Gastrocnemius medialis (tissue), 4 donors: ENCODE results near the gene RRAS2. TPM values are rescaled to one million over a fixed set of nuclear protein-coding genes. Genes with fewer than 3 reads are reported as not detected.
A peak's percentile ranks its signal among the peaks of the same experiment; 100 is the strongest.

Experiments
- ATAC-seq, 2 donors: fragments of 150-250 bp; one replicate each; pipeline ENCODE4 v1.9.1; 2016
- DNase-seq, 2 donors: peaks; one replicate each; pipeline ENCODE4 v3.0.0-alpha.2; 2019
- H3K27ac ChIP-seq, 4 donors: fragments of 200-600 bp; sonication (generic); 1 replicate in 1 of 4; 2 replicates in 3 of 4; pipeline ENCODE4 v1.5.1; 2016 to 2018; ENCODE audit warnings: mild to moderate bottlenecking in 2 of 4, moderate library complexity in 1 of 4
- H3K27me3 ChIP-seq, 3 donors: fragments of 200-600 bp; sonication (generic) in 2 of 3; 1 replicate in 1 of 3; 2 replicates in 2 of 3; pipeline versions ENCODE4 v1.5.1 to v1.6.0; 2016 to 2019; ENCODE audit warnings: mild to moderate bottlenecking in 1 of 3, moderate library complexity in 1 of 3
- H3K36me3 ChIP-seq, 2 donors: fragments of 200-600 bp; sonication (generic) in 1 of 2; one replicate each; pipeline ENCODE4 v1.5.1; 2017 to 2018
- H3K4me1 ChIP-seq, 2 donors: fragments of 200-600 bp; sonication (generic) in 1 of 2; one replicate each; pipeline ENCODE4 v1.5.1; 2016 to 2017; ENCODE audit warnings: mild to moderate bottlenecking in 2 of 2
- H3K4me3 ChIP-seq, 4 donors: fragments of 200-600 bp; sonication (generic) in 3 of 4; 1 replicate in 1 of 4; 2 replicates in 3 of 4; pipeline ENCODE4 v1.5.1; 2016 to 2019; ENCODE audit warnings: mild to moderate bottlenecking in 2 of 4
- H3K9me3 ChIP-seq, 3 donors: fragments of 200-600 bp; sonication (generic) in 2 of 3; 1 replicate in 1 of 3; 2 replicates in 2 of 3; pipeline ENCODE4 v1.5.1; 2016 to 2019
- POLR2A ChIP-seq, 2 donors: fragments of 450-650 bp; IDR thresholded peaks; one replicate each; pipeline ENCODE4 v1.6.1; 2017; ENCODE audit warnings: antibody characterized with exemption in 2 of 2, mild to moderate bottlenecking in 2 of 2, moderate library complexity in 2 of 2
- in situ Hi-C, 4 donors: fragments of 200-750 bp; cut with MboI; loops; one replicate each; pipeline versions ENCODE4 v1.15.0 to v1.8.0; 2017; ENCODE audit warnings: low sequenced_read_pairs in 4 of 4
- intact Hi-C: fragments of 100-400 bp; cut with DNase I; formaldehyde crosslinking; loops from one replicate; pipeline ENCODE4 v1.15.1; 2023; ENCODE audit warnings: low total_unique reads
- total RNA-seq, 4 donors: library from RNA; depleted of rRNA; stranded (reverse); fragments of >200 nt; gene quantifications; one replicate each; pipeline versions ENCODE4 v1.1.0 to v1.2.3, GENCODE V29; 2016
- TF ChIP-seq, protein P1 (sequence below), 5 experiments: fragments of 450-650 bp in 3 of 5; fragments of 200-600 bp in 2 of 5; sonication (generic) in 2 of 5; IDR thresholded peaks in 4 of 5; conservative IDR thresholded peaks in 1 of 5; 1 replicate in 4 of 5; 2 replicates in 1 of 5; pipeline ENCODE4 v1.5.1; 2016 to 2019; ENCODE audit warnings: antibody characterized with exemption in 5 of 5, mild to moderate bottlenecking in 3 of 5, moderate library complexity in 3 of 5

Gene RRAS2
- total RNA-seq, 4 donors from 2014 or later: 52.8 to 81.9 (median 59.8) TPM

- no peaks in the 10 kb centered on the region for H3K36me3 ChIP-seq
- H3K9me3 ChIP-seq: no peaks in the 10 kb centered on the region
- no peak overlapping the region for H3K27ac ChIP-seq
- intact Hi-C loops: no loop called here
- ATAC-seq (no peak), DNase-seq (no peak)
- no peak overlapping the region for H3K4me3 ChIP-seq
- TF ChIP-seq, protein P1, sequence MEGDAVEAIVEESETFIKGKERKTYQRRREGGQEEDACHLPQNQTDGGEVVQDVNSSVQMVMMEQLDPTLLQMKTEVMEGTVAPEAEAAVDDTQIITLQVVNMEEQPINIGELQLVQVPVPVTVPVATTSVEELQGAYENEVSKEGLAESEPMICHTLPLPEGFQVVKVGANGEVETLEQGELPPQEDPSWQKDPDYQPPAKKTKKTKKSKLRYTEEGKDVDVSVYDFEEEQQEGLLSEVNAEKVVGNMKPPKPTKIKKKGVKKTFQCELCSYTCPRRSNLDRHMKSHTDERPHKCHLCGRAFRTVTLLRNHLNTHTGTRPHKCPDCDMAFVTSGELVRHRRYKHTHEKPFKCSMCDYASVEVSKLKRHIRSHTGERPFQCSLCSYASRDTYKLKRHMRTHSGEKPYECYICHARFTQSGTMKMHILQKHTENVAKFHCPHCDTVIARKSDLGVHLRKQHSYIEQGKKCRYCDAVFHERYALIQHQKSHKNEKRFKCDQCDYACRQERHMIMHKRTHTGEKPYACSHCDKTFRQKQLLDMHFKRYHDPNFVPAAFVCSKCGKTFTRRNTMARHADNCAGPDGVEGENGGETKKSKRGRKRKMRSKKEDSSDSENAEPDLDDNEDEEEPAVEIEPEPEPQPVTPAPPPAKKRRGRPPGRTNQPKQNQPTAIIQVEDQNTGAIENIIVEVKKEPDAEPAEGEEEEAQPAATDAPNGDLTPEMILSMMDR (IDR thresholded peaks at IDR 0.05 in 4 of 5, conservative IDR thresholded peaks at IDR 0.05 in 1 of 5): no peak
- TF ChIP-seq POLR2A (IDR thresholded peaks at IDR 0.05): no peak
- H3K4me1 ChIP-seq: no peaks in the 10 kb centered on the region
- peaks cover 0 to 14% (median 0%) of the 10 kb centered on the region in 3 donors for H3K27me3 ChIP-seq
- in situ Hi-C loops: no loop called here
Measured at GRCh38 chr11:14251754-14252153, 107.2 kb downstream of the RRAS2 start.

- Histone ChIP-seq H3K4me1 (no peaks in the 10 kb centered on the region), H3K9me3 (no peaks in the 10 kb centered on the region), H3K4me3 (no peak overlapping the region), H3K27ac (no peak overlapping the region), H3K36me3 (no peaks in the 10 kb centered on the region), H3K27me3 (peaks cover 0 to 7% (median 0%) of the 10 kb centered on the region in 3 donors)
- intact Hi-C loops: loop anchor here (1.0 kb wide), 1 partner anchor 293 kb away; no protein-coding TSS in a partner anchor
- no peak for TF ChIP-seq POLR2A (IDR thresholded peaks at IDR 0.05)
- TF ChIP-seq, protein P1 (IDR thresholded peaks at IDR 0.05 in 4 of 5, conservative IDR thresholded peaks at IDR 0.05 in 1 of 5): peak; percentile 67 to 87 (median 78)
- DNase-seq (no peak), ATAC-seq (peak; percentile 25 to 46)
- in situ Hi-C loops: loop anchor here (5.0 to 25.0 kb wide), 5 partner anchors 287 to 487 kb away; partner anchors contain the start of gene SPON1 (in 1 of the 4)
Measured at GRCh38 chr11:14249121-14249963, 109.6 kb downstream of the RRAS2 start.

DNA sequence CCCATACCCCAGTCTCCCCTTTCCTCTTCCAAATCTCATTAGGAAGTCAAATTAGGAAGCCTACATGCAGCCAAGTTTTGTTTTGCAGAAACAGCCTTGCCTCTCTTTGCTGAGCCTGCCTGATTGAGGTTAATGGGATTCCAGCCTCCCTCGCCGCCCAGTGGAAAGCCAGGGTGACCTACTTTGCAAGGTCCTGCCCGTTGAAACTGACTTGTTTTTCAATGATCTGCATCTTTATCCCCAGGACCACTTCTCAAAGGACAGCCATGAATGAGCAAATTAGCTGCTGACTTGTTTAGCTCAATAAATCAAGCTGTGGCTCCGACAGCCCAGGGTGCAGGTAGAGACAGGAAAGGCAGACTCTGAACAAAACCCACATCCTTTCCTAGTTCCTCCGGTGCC lies 110.4 kb downstream of the RRAS2 start:
- ATAC-seq (no peak), DNase-seq (no peak)
- no peaks in the 10 kb centered on the region for H3K27me3 ChIP-seq
- H3K27ac ChIP-seq: no peak overlapping the region
- no peaks in the 10 kb centered on the region for H3K36me3 ChIP-seq
- in situ Hi-C loops: loop anchor here (5.0 to 25.0 kb wide), 5 partner anchors 286 to 486 kb away; partner anchors contain the start of gene SPON1 (in 1 of the 4)
- no peaks in the 10 kb centered on the region for H3K9me3 ChIP-seq
- no peak overlapping the region for H3K4me3 ChIP-seq
- intact Hi-C loops: no loop called here
- TF ChIP-seq, protein P1 (IDR thresholded peaks at IDR 0.05 in 4 of 5, conservative IDR thresholded peaks at IDR 0.05 in 1 of 5): no peak
- no peak for TF ChIP-seq POLR2A (IDR thresholded peaks at IDR 0.05)
- no peaks in the 10 kb centered on the region for H3K4me1 ChIP-seq

DNA sequence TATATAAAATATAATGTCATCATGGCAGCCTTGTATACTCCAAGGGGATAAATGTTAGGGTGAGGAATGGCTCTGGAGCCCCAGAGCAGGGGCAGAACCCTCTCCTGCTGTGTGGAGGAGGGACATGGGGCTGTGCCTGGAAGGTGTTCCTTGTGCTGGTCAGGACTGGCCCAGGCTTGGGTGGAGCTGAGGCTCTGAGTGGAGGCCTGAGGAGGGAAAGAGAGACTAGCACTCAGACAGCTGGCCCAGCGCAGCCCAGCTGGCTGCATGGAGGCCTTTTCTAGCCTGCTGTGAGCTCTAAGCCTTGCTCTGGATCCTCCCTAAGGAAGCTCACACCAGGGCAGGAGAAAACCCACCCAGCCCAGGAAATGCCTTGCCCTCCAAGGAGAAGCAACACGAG lies 113.5 kb downstream of the RRAS2 start:
- Histone ChIP-seq H3K27ac (no peak overlapping the region), H3K27me3 (no peaks in the 10 kb centered on the region), H3K9me3 (no peaks in the 10 kb centered on the region), H3K4me1 (no peaks in the 10 kb centered on the region), H3K4me3 (no peak overlapping the region), H3K36me3 (no peaks in the 10 kb centered on the region)
- DNase-seq (no peak), ATAC-seq (no peak)
- in situ Hi-C loops (loop anchor here (5.0 to 25.0 kb wide), 5 partner anchors 283 to 483 kb away; partner anchors contain the start of gene SPON1 (in 1 of the 4)), intact Hi-C loops (no loop called here)
- TF ChIP-seq POLR2A (IDR thresholded peaks at IDR 0.05): no peak
- TF ChIP-seq, protein P1 (IDR thresholded peaks at IDR 0.05 in 4 of 5, conservative IDR thresholded peaks at IDR 0.05 in 1 of 5): no peak
